GM23338 (cell line): ENCODE data around the gene MAG. TPM values are rescaled to one million over a fixed set of nuclear protein-coding genes. Genes with fewer than 3 reads are reported as not detected.

Experiments used
- ATAC-seq: fragments of 200-7000 bp; cut with Tn5 transposase; 3 replicates; pipeline ENCODE4 v1.9.1; 2020
- DNase-seq: peaks from one replicate; pipeline ENCODE4 v3.0.0-alpha.2; 2015; ENCODE audit warnings: low spot score
- H2AFZ ChIP-seq: fragments of 200-600 bp; sonication (generic); 2 replicates; pipeline ENCODE4 v1.8.0; 2016; ENCODE audit warnings: antibody characterized with exemption, mild to moderate bottlenecking, moderate library complexity
- H3F3A ChIP-seq: fragments of 200-600 bp; sonication (generic); replicated peaks from 2 replicates; pipeline ENCODE4 v1.8.0; 2017; ENCODE audit warnings: antibody characterized with exemption, mixed run types, low read depth
- H3K27ac ChIP-seq: fragments of 200-600 bp; sonication (generic); 2 replicates; pipeline ENCODE4 v1.6.1; 2016; ENCODE audit warnings: low read depth
- H3K27me3 ChIP-seq: fragments of 200-600 bp; sonication (generic); 2 replicates; pipeline ENCODE4 v1.8.0; 2016; ENCODE audit warnings: mild to moderate bottlenecking, mixed run types, moderate library complexity; ENCODE audit not compliant: insufficient read depth
- H3K36me3 ChIP-seq: fragments of 200-600 bp; sonication (generic); 2 replicates; pipeline ENCODE4 v1.8.0; 2016; ENCODE audit warnings: mild to moderate bottlenecking; ENCODE audit not compliant: insufficient read depth
- H3K4me1 ChIP-seq: fragments of 200-600 bp; sonication (generic); 2 replicates; pipeline ENCODE4 v1.8.0; 2016; ENCODE audit warnings: mild to moderate bottlenecking, moderate library complexity; ENCODE audit not compliant: insufficient read depth
- H3K4me2 ChIP-seq: fragments of 200-600 bp; sonication (generic); 2 replicates; pipeline ENCODE4 v1.7.1; 2017; ENCODE audit warnings: mixed run types
- H3K4me3 ChIP-seq: fragments of 200-600 bp; sonication (generic); 2 replicates; pipeline ENCODE4 v1.6.1; 2016; ENCODE audit warnings: mixed run types
- H3K79me2 ChIP-seq: fragments of 200-600 bp; sonication (generic); replicated peaks from 2 replicates; pipeline ENCODE4 v1.8.0; 2017; ENCODE audit warnings: mild to moderate bottlenecking; ENCODE audit not compliant: insufficient read depth
- H3K9me2 ChIP-seq: fragments of 200-600 bp; sonication (generic); 2 replicates; pipeline ENCODE4 v1.8.0; 2017; ENCODE audit not compliant: insufficient read depth
- H4K20me1 ChIP-seq: fragments of 200-600 bp; sonication (generic); replicated peaks from 2 replicates; pipeline ENCODE4 v1.8.0; 2017; ENCODE audit warnings: mild to moderate bottlenecking; ENCODE audit not compliant: insufficient read depth
- H3K27ac Mint-ChIP-seq: 2 replicates; pipeline ENCODE4 v1.8.0; 2020; ENCODE audit warnings: inconsistent platforms, mild to moderate bottlenecking, moderate library complexity, mixed read lengths
- H3K27me3 Mint-ChIP-seq: 3 replicates; pipeline ENCODE4 v1.8.0; 2022; ENCODE audit warnings: low read depth, mild to moderate bottlenecking, moderate library complexity, mixed read lengths, inconsistent platforms; ENCODE audit not compliant: insufficient read depth, poor library complexity
- H3K36me3 Mint-ChIP-seq: 3 replicates; pipeline ENCODE4 v1.8.0; 2021; ENCODE audit warnings: low read depth, mild to moderate bottlenecking, inconsistent platforms, moderate library complexity, mixed read lengths
- H3K4me1 Mint-ChIP-seq: 3 replicates; pipeline ENCODE4 v1.8.0; 2020; ENCODE audit warnings: mild to moderate bottlenecking, inconsistent platforms, mixed read lengths
- H3K4me3 Mint-ChIP-seq: 3 replicates; pipeline ENCODE4 v1.8.0; 2021; ENCODE audit warnings: moderate library complexity, mild to moderate bottlenecking, inconsistent platforms, mixed read lengths
- H3K9me3 Mint-ChIP-seq: 3 replicates; pipeline ENCODE4 v1.8.0; 2020; ENCODE audit warnings: moderate library complexity, mild to moderate bottlenecking, inconsistent platforms, mixed read lengths
- CREB1 ChIP-seq: fragments of 250-450 bp; sonication (Bioruptor Pico); IDR thresholded peaks from 2 replicates; pipeline ENCODE4 v1.5.0; 2020; ENCODE audit warnings: low read depth, mild to moderate bottlenecking, moderate library complexity
- EZH2 ChIP-seq: fragments of 200-600 bp; sonication (generic); IDR thresholded peaks from one replicate; pipeline ENCODE4 v1.8.0; 2017; ENCODE audit warnings: antibody characterized with exemption, mild to moderate bottlenecking, low read depth; ENCODE audit not compliant: unreplicated experiment
- EZH2phosphoT487 ChIP-seq: fragments of 200-600 bp; sonication (generic); IDR thresholded peaks from one replicate; pipeline ENCODE4 v1.8.1; 2018; ENCODE audit warnings: antibody characterized with exemption; ENCODE audit not compliant: unreplicated experiment
- JUNB ChIP-seq: IDR thresholded peaks from one replicate; pipeline ENCODE4 v1.6.1; 2016; ENCODE audit warnings: antibody characterized with exemption; ENCODE audit not compliant: unreplicated experiment
- NANOG ChIP-seq: IDR thresholded peaks from 2 replicates; pipeline ENCODE4 v1.6.1; 2016; ENCODE audit warnings: antibody characterized with exemption, borderline replicate concordance
- POLR2AphosphoS5 ChIP-seq: IDR thresholded peaks from 2 replicates; pipeline ENCODE4 v1.6.1; 2016; ENCODE audit warnings: antibody characterized with exemption, low read depth
- STAT1 ChIP-seq: IDR thresholded peaks from one replicate; pipeline ENCODE4 v1.6.1; 2016; ENCODE audit warnings: antibody characterized with exemption; ENCODE audit not compliant: unreplicated experiment
- ZNF114 ChIP-seq: fragments of 250-450 bp; sonication (Bioruptor Pico); IDR thresholded peaks from 2 replicates; pipeline ENCODE4 v1.5.0; 2020; ENCODE audit warnings: mild to moderate bottlenecking, moderate library complexity
- ZNF331 ChIP-seq: fragments of 250-450 bp; sonication (Bioruptor Pico); IDR thresholded peaks from 2 replicates; pipeline ENCODE4 v1.5.0; 2020; ENCODE audit warnings: low read depth, mild to moderate bottlenecking, moderate library complexity
- polyA plus RNA-seq: library from polyadenylated mRNA; unstranded; fragments of >200 nt; fragmentation: Nextera tagmentation; extraction: Ambion mirVana; gene quantifications from 2 replicates; pipeline ENCODE4 v1.2.1, GENCODE V29; 2016
- total RNA-seq: library from RNA; depleted of rRNA; stranded (reverse); fragments of >200 nt; shearing (Covaris generic); gene quantifications from 2 replicates; pipeline ENCODE4 v1.2.3, GENCODE V29; 2014
- TF ChIP-seq, protein P1 (sequence below): IDR thresholded peaks from one replicate; pipeline ENCODE4 v1.6.1; 2018; ENCODE audit warnings: antibody characterized with exemption; ENCODE audit not compliant: unreplicated experiment
- TF ChIP-seq, protein P2 (sequence below): IDR thresholded peaks from 2 replicates; pipeline ENCODE4 v1.6.1; 2016; ENCODE audit warnings: antibody characterized with exemption
- TF ChIP-seq, protein P3 (sequence below): fragments of 250-450 bp; sonication (Bioruptor Pico); IDR thresholded peaks from 2 replicates; pipeline ENCODE4 v1.5.0; 2020; ENCODE audit warnings: mild to moderate bottlenecking, moderate library complexity
- TF ChIP-seq, protein P4 (sequence below), 2 experiments: fragments of 200-600 bp in 1 of 2; sonication (generic) in 1 of 2; conservative IDR thresholded peaks; 2 replicates each; pipeline versions ENCODE4 v1.5.1 to v1.6.1; 2016 to 2017; ENCODE audit warnings: antibody characterized with exemption in 2 of 2, low read depth in 2 of 2, mild to moderate bottlenecking in 2 of 2, moderate library complexity in 1 of 2

Gene MAG
- total and polyA plus RNA-seq, 2 experiments from 2014 or later = 0.61 to 1.3 TPM

DNA sequence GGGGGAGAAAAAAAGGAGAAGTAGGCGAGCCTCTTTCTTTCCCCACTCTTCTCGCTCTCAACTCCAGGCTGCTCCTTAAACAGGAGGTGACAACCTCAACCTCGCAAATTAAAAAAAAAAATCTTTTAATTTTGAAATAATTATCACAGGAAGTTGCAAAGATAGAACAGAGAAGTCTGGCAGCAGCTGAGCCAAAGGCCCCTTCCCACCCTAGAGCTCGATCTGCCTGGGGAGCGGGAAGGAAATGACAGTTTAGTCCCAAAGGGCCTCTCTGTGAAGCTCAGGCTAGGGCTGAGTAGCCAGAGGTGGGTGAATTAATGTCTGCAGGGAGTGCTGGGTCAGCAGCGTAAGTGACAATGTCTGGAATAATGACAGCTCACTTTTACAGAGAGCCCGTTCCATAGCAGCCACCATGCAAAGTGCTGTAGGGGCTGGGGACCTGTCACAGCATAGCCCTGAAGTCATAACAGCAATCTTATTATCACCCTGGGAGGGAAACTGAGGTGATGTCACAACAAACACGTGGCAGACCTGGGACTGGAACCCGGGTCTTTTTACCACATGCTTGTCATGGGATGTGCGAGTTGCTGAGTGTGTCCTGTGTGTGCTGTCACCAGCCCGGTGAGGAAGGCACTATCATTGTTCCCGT lies 28.2 kb downstream of the MAG start:
- no peaks in the 10 kb centered on the region for H3K36me3 ChIP-seq
- H3K79me2 ChIP-seq = no peaks in the 10 kb centered on the region
- H3K27ac ChIP-seq = no peak overlapping the region
- H3F3A ChIP-seq = no peaks in the 10 kb centered on the region
- Mint-ChIP-seq H3K4me3 (no peak overlapping the region), H3K36me3 (no peaks in the 10 kb centered on the region), H3K4me1 (peaks cover 2% of the 10 kb centered on the region; the same call in 1 of the 3 replicates), H3K9me3 (peaks cover 9% of the 10 kb centered on the region; the same call in 2 of the 3 replicates), H3K27me3 (peaks cover 6% of the 10 kb centered on the region), H3K27ac (no peak overlapping the region)
- no peaks in the 10 kb centered on the region for H3K9me2 ChIP-seq
- TF ChIP-seq JUNB (no peak), EZH2 (no peak), NANOG (no peak), POLR2AphosphoS5 (no peak), ZNF331 (CRISPR knock-in tag) (no peak), CREB1 (CRISPR knock-in tag) (no peak), ZNF114 (CRISPR knock-in tag) (no peak), STAT1 (no peak), EZH2phosphoT487 (no peak)
- TF ChIP-seq, protein P1, sequence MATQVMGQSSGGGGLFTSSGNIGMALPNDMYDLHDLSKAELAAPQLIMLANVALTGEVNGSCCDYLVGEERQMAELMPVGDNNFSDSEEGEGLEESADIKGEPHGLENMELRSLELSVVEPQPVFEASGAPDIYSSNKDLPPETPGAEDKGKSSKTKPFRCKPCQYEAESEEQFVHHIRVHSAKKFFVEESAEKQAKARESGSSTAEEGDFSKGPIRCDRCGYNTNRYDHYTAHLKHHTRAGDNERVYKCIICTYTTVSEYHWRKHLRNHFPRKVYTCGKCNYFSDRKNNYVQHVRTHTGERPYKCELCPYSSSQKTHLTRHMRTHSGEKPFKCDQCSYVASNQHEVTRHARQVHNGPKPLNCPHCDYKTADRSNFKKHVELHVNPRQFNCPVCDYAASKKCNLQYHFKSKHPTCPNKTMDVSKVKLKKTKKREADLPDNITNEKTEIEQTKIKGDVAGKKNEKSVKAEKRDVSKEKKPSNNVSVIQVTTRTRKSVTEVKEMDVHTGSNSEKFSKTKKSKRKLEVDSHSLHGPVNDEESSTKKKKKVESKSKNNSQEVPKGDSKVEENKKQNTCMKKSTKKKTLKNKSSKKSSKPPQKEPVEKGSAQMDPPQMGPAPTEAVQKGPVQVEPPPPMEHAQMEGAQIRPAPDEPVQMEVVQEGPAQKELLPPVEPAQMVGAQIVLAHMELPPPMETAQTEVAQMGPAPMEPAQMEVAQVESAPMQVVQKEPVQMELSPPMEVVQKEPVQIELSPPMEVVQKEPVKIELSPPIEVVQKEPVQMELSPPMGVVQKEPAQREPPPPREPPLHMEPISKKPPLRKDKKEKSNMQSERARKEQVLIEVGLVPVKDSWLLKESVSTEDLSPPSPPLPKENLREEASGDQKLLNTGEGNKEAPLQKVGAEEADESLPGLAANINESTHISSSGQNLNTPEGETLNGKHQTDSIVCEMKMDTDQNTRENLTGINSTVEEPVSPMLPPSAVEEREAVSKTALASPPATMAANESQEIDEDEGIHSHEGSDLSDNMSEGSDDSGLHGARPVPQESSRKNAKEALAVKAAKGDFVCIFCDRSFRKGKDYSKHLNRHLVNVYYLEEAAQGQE = no peak
- TF ChIP-seq, protein P2, sequence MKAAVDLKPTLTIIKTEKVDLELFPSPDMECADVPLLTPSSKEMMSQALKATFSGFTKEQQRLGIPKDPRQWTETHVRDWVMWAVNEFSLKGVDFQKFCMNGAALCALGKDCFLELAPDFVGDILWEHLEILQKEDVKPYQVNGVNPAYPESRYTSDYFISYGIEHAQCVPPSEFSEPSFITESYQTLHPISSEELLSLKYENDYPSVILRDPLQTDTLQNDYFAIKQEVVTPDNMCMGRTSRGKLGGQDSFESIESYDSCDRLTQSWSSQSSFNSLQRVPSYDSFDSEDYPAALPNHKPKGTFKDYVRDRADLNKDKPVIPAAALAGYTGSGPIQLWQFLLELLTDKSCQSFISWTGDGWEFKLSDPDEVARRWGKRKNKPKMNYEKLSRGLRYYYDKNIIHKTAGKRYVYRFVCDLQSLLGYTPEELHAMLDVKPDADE = no peak
- TF ChIP-seq, protein P3, sequence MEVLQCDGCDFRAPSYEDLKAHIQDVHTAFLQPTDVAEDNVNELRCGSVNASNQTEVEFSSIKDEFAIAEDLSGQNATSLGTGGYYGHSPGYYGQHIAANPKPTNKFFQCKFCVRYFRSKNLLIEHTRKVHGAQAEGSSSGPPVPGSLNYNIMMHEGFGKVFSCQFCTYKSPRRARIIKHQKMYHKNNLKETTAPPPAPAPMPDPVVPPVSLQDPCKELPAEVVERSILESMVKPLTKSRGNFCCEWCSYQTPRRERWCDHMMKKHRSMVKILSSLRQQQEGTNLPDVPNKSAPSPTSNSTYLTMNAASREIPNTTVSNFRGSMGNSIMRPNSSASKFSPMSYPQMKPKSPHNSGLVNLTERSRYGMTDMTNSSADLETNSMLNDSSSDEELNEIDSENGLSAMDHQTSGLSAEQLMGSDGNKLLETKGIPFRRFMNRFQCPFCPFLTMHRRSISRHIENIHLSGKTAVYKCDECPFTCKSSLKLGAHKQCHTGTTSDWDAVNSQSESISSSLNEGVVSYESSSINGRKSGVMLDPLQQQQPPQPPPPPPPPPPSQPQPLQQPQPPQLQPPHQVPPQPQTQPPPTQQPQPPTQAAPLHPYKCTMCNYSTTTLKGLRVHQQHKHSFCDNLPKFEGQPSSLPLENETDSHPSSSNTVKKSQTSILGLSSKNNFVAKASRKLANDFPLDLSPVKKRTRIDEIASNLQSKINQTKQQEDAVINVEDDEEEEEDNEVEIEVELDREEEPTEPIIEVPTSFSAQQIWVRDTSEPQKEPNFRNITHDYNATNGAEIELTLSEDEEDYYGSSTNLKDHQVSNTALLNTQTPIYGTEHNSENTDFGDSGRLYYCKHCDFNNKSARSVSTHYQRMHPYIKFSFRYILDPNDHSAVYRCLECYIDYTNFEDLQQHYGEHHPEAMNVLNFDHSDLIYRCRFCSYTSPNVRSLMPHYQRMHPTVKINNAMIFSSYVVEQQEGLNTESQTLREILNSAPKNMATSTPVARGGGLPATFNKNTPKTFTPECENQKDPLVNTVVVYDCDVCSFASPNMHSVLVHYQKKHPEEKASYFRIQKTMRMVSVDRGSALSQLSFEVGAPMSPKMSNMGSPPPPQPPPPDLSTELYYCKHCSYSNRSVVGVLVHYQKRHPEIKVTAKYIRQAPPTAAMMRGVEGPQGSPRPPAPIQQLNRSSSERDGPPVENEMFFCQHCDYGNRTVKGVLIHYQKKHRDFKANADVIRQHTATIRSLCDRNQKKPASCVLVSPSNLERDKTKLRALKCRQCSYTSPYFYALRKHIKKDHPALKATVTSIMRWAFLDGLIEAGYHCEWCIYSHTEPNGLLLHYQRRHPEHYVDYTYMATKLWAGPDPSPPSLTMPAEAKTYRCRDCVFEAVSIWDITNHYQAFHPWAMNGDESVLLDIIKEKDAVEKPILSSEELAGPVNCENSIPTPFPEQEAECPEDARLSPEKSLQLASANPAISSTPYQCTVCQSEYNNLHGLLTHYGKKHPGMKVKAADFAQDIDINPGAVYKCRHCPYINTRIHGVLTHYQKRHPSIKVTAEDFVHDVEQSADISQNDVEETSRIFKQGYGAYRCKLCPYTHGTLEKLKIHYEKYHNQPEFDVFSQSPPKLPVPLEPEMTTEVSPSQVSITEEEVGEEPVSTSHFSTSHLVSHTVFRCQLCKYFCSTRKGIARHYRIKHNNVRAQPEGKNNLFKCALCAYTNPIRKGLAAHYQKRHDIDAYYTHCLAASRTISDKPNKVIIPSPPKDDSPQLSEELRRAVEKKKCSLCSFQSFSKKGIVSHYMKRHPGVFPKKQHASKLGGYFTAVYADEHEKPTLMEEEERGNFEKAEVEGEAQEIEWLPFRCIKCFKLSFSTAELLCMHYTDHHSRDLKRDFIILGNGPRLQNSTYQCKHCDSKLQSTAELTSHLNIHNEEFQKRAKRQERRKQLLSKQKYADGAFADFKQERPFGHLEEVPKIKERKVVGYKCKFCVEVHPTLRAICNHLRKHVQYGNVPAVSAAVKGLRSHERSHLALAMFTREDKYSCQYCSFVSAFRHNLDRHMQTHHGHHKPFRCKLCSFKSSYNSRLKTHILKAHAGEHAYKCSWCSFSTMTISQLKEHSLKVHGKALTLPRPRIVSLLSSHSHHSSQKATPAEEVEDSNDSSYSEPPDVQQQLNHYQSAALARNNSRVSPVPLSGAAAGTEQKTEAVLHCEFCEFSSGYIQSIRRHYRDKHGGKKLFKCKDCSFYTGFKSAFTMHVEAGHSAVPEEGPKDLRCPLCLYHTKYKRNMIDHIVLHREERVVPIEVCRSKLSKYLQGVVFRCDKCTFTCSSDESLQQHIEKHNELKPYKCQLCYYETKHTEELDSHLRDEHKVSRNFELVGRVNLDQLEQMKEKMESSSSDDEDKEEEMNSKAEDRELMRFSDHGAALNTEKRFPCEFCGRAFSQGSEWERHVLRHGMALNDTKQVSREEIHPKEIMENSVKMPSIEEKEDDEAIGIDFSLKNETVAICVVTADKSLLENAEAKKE (CRISPR knock-in tag) = no peak
- TF ChIP-seq, protein P4, sequence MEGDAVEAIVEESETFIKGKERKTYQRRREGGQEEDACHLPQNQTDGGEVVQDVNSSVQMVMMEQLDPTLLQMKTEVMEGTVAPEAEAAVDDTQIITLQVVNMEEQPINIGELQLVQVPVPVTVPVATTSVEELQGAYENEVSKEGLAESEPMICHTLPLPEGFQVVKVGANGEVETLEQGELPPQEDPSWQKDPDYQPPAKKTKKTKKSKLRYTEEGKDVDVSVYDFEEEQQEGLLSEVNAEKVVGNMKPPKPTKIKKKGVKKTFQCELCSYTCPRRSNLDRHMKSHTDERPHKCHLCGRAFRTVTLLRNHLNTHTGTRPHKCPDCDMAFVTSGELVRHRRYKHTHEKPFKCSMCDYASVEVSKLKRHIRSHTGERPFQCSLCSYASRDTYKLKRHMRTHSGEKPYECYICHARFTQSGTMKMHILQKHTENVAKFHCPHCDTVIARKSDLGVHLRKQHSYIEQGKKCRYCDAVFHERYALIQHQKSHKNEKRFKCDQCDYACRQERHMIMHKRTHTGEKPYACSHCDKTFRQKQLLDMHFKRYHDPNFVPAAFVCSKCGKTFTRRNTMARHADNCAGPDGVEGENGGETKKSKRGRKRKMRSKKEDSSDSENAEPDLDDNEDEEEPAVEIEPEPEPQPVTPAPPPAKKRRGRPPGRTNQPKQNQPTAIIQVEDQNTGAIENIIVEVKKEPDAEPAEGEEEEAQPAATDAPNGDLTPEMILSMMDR (conservative IDR thresholded peaks at IDR 0.05; ENCODE audit: low read depth in 2 of 2) = no peak
- DNase-seq (no peak), ATAC-seq (no peak)
- H3K4me1 ChIP-seq = no peaks in the 10 kb centered on the region
- no peaks in the 10 kb centered on the region for H3K27me3 ChIP-seq
- no peak overlapping the region for H3K4me2 ChIP-seq
- no peaks in the 10 kb centered on the region for H4K20me1 ChIP-seq
- no peak overlapping the region for H2AFZ ChIP-seq
- H3K4me3 ChIP-seq = no peak overlapping the region
